NT2/D1 (cell line): ENCODE data around the gene FSD1L.

ENCODE experiments used
- SUZ12 ChIP-seq: IDR thresholded peaks from 2 replicates; pipeline ENCODE4 v1.6.1; 2011; ENCODE audit not compliant: insufficient read length, insufficient read depth; ENCODE audit errors: extremely low read depth
- ZNF274 ChIP-seq: IDR thresholded peaks from 2 replicates; pipeline ENCODE4 v1.6.1; 2011; ENCODE audit warnings: mild to moderate bottlenecking, low read depth, low read length

GRCh38 chr9:105541838-105542237, 94.0 kb downstream of the FSD1L start:
- TF ChIP-seq ZNF274: no peak
- no peak for TF ChIP-seq SUZ12
